Adrenal gland (tissue), 5 donors: ENCODE data around the gene RPS6KB1.

Source experiments
- CTCF ChIP-seq, 6 experiments: fragments of 450-650 bp in 4 of 6; fragments of 200-600 bp in 2 of 6; sonication (generic) in 1 of 6; IDR thresholded peaks; 1 replicate in 5 of 6; 2 replicates in 1 of 6; pipeline versions ENCODE4 v1.5.1 to v1.8.0; 2016 to 2021; ENCODE audit warnings: antibody characterized with exemption in 6 of 6, mild to moderate bottlenecking in 2 of 6, moderate library complexity in 1 of 6
- POLR2A ChIP-seq, 2 donors: fragments of 450-650 bp; IDR thresholded peaks; one replicate each; pipeline ENCODE4 v1.6.1; 2017; ENCODE audit warnings: antibody characterized with exemption in 2 of 2, mild to moderate bottlenecking in 2 of 2, moderate library complexity in 1 of 2
- donor health status: DM: no; HTN: no; CAD: no.

- TF ChIP-seq CTCF (IDR thresholded peaks at IDR 0.05) (no peak), POLR2A (IDR thresholded peaks at IDR 0.05) (no peak)
Measured at GRCh38 chr17:59874376-59874775, 18.5 kb upstream of the RPS6KB1 start.
